Posterior vena cava (tissue), 2 donors: ENCODE results near the gene PSRC1. TPM values are rescaled to one million over a fixed set of nuclear protein-coding genes. Genes with fewer than 3 reads are reported as not detected.

ENCODE experiments used
- DNase-seq: peaks from one replicate; pipeline ENCODE4 v3.0.0-alpha.2; 2020; ENCODE audit warnings: low spot score
- intact Hi-C, 2 donors: fragments of 100-400 bp; cut with DNase I; formaldehyde crosslinking; loops; one replicate each; pipeline versions ENCODE4 v1.14.1 to v1.14.2; 2022 to 2023
- total RNA-seq, 2 donors: library from RNA; stranded (reverse); fragmentation: NEBNext Ultra II Directional; extraction: Animal tissue kit (Norgen Biotek cat#: 25700); gene quantifications; one replicate each; pipeline ENCODE4 v1.2.1, GENCODE V29; 2021
- donor health status: DM: yes; HTN: yes; CAD: no.
- donor health status: DM: yes; HTN: yes; CAD: no.

The PSRC1 gene
- total RNA-seq, 2 donors from 2014 or later, result 1.7 to 2.2 TPM

DNA sequence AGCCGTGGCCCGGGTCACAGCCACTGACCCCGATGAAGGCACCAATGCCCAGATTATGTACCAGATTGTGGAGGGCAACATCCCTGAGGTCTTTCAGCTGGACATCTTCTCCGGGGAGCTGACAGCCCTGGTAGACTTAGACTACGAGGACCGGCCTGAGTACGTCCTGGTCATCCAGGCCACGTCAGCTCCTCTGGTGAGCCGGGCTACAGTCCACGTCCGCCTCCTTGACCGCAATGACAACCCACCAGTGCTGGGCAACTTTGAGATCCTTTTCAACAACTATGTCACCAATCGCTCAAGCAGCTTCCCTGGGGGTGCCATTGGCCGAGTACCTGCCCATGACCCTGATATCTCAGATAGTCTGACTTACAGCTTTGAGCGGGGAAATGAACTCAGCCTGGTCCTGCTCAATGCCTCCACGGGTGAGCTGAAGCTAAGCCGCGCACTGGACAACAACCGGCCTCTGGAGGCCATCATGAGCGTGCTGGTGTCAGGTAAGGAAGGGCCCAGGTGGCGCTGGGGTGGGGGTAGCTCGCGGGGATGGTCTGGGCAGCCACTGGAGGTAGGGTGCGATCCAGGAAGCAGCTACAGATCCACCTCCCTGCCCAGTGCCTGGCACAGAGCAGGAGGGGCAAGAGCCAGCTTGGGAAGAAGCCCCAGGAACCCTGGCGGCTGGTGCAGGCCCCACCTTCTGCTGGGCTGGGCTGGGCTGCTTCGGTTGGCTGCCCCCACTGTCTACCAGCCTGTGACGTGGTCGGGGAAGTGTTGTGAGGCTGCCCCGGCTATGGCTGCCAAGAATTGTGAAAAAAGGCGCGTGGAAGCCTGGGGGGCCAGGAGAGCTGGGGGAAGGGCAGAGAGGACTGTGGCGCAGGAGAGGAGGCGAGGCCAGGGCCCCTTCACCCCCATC lies 29.8 kb downstream of the PSRC1 start:
- DNase-seq, result no peak
- intact Hi-C loops, result loop anchor here in 1 of 2 donors (5.0 kb wide), 1 partner anchor 634 kb away; no protein-coding TSS in a partner anchor

- DNase-seq, result no peak
- intact Hi-C loops, result loop anchor here in 1 of 2 donors (5.0 kb wide), 1 partner anchor 635 kb away; no protein-coding TSS in a partner anchor
Observed at GRCh38 chr1:109252167-109252892, 30.6 kb downstream of the PSRC1 start.

- DNase-seq, result no peak
- intact Hi-C loops, result loop anchor here in 1 of 2 donors (5.0 kb wide), 1 partner anchor 636 kb away; no protein-coding TSS in a partner anchor
Observed at GRCh38 chr1:109251277-109252166, 31.4 kb downstream of the PSRC1 start.

DNA sequence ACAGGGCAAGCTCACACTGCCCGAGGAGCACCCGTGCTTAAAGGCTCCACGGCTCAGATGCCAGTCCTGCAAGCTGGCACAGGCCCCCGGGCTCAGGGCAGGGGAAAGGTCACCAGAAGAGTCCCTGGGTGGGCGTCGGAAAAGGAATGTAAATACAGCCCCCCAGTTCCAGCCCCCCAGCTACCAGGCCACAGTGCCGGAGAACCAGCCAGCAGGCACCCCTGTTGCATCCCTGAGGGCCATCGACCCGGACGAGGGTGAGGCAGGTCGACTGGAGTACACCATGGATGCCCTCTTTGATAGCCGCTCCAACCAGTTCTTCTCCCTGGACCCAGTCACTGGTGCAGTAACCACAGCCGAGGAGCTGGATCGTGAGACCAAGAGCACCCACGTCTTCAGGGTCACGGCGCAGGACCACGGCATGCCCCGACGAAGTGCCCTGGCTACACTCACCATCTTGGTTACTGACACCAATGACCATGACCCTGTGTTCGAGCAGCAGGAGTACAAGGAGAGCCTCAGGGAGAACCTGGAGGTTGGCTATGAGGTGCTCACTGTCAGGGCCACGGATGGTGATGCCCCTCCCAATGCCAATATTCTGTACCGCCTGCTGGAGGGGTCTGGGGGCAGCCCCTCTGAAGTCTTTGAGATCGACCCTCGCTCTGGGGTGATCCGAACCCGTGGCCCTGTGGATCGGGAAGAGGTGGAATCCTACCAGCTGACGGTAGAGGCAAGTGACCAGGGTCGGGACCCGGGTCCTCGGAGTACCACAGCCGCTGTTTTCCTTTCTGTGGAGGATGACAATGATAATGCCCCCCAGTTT lies 32.3 kb downstream of the PSRC1 start:
- DNase-seq, result peak; percentile 78
- intact Hi-C loops, result loop anchor here in 1 of 2 donors (5.0 kb wide), 1 partner anchor 637 kb away; no protein-coding TSS in a partner anchor

GRCh38 chr1:109249654-109250401 lies 33.1 kb downstream of the PSRC1 start:
- peak; percentile 81 for DNase-seq
- intact Hi-C loops, result loop anchor here in 1 of 2 donors (5.0 kb wide), 1 partner anchor 637 kb away; no protein-coding TSS in a partner anchor

DNA sequence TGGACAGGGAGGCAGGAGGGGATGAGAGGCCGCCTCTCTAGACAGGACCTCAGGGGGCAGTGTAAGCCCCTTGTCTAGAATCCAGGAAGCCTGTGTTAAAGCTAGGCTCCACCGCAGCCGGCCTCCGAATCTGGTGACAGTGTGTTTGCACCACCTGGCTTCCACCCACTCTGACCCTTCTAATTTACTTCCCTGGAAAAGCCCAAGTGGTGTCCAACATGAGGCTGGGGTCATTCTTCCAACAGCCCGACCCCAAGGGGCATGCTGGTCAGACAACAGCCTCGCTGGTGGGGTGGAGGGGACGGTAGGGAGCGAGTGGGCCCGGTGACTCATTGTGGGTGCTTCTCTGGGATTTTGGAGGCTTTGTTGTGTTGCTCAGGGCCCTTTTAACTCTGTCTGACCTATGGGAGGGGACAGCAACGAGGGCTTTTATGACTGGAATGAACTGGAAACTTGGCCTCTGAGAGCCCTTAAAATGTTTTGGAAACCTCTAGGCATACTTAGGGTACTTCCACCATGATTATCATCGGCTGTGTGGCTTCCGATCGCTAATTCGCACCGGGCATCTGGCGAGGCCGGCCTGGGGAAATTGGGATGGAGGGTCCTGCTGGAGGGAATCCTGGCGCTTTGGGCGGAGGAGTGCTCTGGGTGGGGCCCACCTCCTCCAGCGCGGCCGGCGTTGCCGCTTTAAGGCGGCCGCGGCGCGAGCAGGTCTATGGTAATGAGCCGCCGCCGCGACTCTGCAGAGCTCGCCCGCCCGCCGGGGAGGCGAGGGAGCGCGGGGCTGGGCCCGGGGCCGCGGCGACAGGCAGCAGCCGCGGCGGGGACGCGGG lies 33.9 kb downstream of the PSRC1 start, which contains the start of gene CELSR2:
TSS of gene CELSR2 (plus strand) at position 743 of the 833 bp plus-strand sequence. CDS start 541 bp downstream, outside the sequence.
- peak; percentile 85 for DNase-seq

GRCh38 chr1:109248444-109248796 lies 34.5 kb downstream of the PSRC1 start:
- DNase-seq, result peak; percentile 58
- intact Hi-C loops, result no loop called here

More for the DNA sequence above, 33.9 kb downstream of the PSRC1 start, which contains the start of gene CELSR2:
- intact Hi-C loops, result no loop called here

GRCh38 chr1:109247401-109248365 lies 35.3 kb downstream of the PSRC1 start:
- DNase-seq, result no peak
- intact Hi-C loops, result no loop called here

DNA sequence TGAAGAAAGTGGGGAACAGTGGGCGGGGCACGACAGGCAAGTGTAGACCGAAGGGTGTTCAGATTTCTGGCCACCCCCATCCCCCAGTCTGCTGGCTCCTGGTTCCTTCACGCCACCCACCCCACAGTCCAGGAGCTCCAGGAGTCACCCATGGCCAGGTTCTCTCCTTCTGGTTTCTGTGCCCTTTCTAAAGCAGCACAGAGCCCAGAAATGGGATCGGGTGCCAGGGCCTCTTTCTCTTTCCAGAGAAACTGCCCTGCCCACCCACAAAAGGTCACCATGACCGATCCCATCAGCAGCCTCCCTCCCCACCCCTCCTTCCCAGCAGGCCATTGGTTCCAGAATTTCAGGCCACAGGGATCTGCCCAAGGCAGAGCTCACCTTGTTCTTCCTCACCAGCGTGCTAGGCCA lies 36.8 kb downstream of the PSRC1 start:
- no peak for DNase-seq
- intact Hi-C loops, result no loop called here

DNA sequence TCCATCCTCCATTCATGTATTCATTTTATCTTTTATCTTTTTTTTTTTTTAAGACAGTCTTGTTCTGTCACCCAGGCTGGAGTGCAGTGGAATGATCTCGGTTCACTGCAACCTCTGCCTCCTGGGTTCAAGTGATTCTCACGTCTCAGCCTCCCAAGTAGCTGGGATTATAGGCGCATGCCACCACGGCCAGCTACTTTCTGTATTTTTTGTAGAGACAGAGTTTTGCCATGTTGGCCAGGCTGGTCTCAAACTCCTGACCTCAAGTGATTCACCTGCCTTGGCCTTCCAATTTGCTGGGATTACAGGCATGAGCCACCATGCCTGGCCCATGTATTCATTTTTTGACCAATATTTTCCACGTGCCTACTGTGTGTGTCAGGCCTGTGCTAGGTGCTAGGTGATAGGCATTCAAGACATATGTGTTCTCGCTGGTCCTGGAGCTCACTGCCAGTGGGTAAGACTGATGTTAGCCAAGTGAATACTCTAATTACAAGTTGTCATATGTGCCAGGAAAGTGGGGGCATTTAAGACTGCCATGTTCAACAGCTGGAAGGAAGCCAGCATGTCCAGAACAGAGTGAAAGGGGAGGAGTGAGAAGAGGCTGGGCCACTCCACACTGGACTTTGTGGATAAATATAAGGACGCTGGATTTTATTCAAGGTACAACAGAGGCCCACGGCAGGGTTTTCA lies 38.9 kb downstream of the PSRC1 start:
- intact Hi-C loops, result no loop called here
- DNase-seq, result no peak

DNA sequence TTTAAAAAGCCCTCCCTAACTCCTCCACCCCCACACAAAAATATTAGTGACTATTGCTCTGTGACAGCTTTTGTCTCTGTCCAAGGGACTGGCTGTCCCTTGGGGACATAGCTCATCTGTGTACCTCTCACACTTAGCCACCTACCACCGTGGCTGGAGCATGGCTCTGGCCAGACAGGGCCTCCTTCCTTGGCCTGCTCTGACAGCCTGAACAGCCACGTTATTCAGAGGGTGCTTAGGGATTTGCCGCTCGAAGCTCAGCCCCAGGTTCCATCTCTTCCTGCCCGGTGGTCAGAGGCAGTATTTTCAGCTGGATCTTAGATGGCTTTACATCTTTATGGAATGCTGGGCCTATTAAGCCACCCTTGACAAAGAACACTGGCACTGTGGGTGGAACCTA lies 39.7 kb downstream of the PSRC1 start:
- intact Hi-C loops, result no loop called here
- DNase-seq, result no peak

GRCh38 chr1:109242387-109242786 lies 40.6 kb downstream of the PSRC1 start:
- intact Hi-C loops, result no loop called here
- DNase-seq, result no peak

DNA sequence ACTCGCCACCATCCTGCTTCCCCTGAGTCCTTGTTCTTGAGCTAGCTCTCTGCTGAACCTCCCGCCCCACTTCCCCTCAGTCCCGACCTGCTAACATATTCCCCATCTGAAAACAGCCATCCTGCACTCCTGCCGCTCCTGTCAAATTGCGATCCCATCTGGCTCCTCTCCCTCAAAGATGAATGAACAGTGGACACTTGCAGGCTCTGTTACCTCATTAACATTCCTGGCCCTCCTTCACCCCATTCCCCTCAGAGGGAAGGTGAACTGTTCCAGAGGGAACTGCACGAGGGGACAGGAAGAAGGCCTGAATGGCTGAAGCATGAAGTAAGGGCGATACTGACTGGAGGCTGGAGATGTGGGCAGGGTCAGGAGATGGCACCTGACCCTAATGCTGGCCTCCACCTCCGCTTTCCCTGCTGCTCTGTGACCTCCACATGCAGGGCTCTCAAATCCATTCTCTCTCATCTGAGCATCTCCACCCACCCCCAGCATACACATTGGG lies 41.1 kb downstream of the PSRC1 start:
- intact Hi-C loops, result no loop called here
- no peak for DNase-seq

- DNase-seq, result no peak
- intact Hi-C loops, result no loop called here
Observed at GRCh38 chr1:109241344-109241743, 41.6 kb downstream of the PSRC1 start.
